Measurements from ENCODE around the gene OTUB1. TPM values are rescaled to one million over a fixed set of nuclear protein-coding genes. Genes with fewer than 3 reads are reported as not detected.
A peak's percentile ranks its signal among the peaks of the same experiment; 100 is the strongest.

The OTUB1 gene
- total RNA-seq, 6 experiments from 2014 or later, result 23.2 to 35.3 (median 24.7) TPM

DNA sequence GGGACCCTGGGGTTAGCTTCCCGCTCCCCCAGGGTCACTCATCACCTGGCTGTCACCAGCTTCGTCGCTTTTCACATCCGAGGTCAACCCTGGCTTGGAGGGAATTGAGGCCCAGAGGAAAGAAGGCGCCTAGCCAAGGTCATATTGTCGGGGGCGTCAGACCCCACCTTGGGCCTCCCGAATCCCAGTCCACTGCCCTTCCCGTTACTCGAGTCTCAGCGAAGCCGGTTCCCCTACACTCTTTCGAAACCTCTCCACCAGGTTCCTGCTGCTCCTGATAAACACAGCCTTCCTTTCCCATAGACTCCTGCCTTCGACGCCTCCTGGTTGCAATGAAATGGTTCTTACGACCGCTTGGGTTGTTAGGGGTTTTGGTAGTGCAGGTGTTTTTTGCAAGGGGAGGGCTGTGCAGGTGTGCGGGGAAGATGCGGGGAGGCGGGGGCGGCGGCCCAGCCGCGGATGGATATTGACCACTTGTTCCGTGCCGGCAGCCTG lies 46.8 kb upstream of the OTUB1 start:
- intact Hi-C loops (cut with DNase I), result no loop called here
- Histone ChIP-seq H3K4me1 (no peaks in the 10 kb centered on the region), H3K4me3 (peak overlapping the region; percentile 64 to 70 (median 68)), H3K36me3 (no peaks in the 10 kb centered on the region), H3K9me3 (no peaks in the 10 kb centered on the region), H3K27me3 (no peaks in the 10 kb centered on the region), H3K27ac (peak overlapping the region in 1 of 3 donors; percentile 22)
- no peak for DNase-seq
- TF ChIP-seq, protein P1, sequence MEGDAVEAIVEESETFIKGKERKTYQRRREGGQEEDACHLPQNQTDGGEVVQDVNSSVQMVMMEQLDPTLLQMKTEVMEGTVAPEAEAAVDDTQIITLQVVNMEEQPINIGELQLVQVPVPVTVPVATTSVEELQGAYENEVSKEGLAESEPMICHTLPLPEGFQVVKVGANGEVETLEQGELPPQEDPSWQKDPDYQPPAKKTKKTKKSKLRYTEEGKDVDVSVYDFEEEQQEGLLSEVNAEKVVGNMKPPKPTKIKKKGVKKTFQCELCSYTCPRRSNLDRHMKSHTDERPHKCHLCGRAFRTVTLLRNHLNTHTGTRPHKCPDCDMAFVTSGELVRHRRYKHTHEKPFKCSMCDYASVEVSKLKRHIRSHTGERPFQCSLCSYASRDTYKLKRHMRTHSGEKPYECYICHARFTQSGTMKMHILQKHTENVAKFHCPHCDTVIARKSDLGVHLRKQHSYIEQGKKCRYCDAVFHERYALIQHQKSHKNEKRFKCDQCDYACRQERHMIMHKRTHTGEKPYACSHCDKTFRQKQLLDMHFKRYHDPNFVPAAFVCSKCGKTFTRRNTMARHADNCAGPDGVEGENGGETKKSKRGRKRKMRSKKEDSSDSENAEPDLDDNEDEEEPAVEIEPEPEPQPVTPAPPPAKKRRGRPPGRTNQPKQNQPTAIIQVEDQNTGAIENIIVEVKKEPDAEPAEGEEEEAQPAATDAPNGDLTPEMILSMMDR (IDR thresholded peaks at IDR 0.05), result no peak
- TF ChIP-seq POLR2A (IDR thresholded peaks at IDR 0.05), result no peak
- WGBS (ENCODE audit: insufficient coverage, low coverage, low lambda C conversion rate, missing lambda C conversion rate), result 6% methylated on average over 25 of the region's 26 CpGs
- peak in 3 of 4 donors; percentile 3 to 13 (median 5) for ATAC-seq

DNA sequence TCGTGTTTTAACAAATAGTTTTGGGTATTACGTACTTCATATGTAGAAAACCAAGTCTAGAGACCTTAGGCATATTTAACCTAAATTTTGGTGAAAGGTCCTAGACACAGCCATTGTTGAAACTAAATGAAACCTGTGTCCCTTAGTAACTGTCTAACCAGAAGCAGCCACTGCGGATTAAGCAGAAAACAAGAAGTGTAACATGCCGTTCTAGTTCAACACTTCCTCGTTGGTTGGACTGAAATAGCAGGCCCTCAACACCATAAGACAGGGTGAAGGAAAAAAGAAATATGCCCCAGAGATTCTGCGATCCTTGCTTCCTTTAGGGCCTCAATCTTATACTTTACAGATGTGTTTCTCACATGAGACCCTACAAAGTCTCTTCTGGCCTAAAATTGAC lies 45.5 kb upstream of the OTUB1 start:
- DNase-seq, result no peak
- no peaks in the 10 kb centered on the region for H3K9me3 ChIP-seq
- H3K36me3 ChIP-seq, result no peaks in the 10 kb centered on the region
- ATAC-seq, result no peak
- H3K27me3 ChIP-seq, result no peaks in the 10 kb centered on the region
- TF ChIP-seq, protein P1 (IDR thresholded peaks at IDR 0.05), result no peak
- TF ChIP-seq POLR2A (IDR thresholded peaks at IDR 0.05), result no peak
- peaks cover 0 to 10% (median 5%) of the 10 kb centered on the region in 4 donors for H3K4me1 ChIP-seq
- no peak overlapping the region for H3K27ac ChIP-seq
- intact Hi-C loops (cut with DNase I), result loop anchor here (10.0 kb wide), 2 partner anchors 106 to 176 kb away; partner anchors contain the start of genes MARK2 (in 1 of the 2) and ZFTA (in 1 of the 2)
- WGBS (ENCODE audit: insufficient coverage, low coverage, low lambda C conversion rate, missing lambda C conversion rate), result 67% methylated on average over 6 of the region's 6 CpGs
- no peak overlapping the region for H3K4me3 ChIP-seq

DNA sequence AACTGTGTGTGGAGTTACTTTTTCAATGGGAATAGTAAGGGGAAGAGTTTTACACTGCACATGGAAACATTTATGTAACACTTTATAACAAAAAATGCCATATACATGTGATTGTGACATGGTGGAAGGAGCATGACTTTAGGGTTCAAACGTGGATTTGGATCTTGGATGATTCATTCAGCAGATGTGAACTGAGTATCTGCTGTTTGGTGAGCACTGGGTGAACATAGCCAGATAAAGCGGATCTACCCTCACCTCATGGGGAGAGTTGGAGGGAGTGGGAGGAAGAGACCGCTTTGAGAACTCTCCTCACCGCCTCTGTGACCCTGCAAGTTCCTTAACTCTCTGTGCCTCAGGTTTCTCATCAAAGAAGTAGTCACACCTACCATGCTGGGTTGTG lies 44.3 kb upstream of the OTUB1 start:
- TF ChIP-seq POLR2A (IDR thresholded peaks at IDR 0.05), result no peak
- TF ChIP-seq, protein P1 (IDR thresholded peaks at IDR 0.05), result no peak
- Histone ChIP-seq H3K36me3 (no peaks in the 10 kb centered on the region), H3K9me3 (no peaks in the 10 kb centered on the region), H3K4me3 (no peak overlapping the region), H3K27me3 (no peaks in the 10 kb centered on the region), H3K27ac (no peak overlapping the region), H3K4me1 (peaks cover 0 to 10% (median 5%) of the 10 kb centered on the region in 4 donors)
- no peak for ATAC-seq
- intact Hi-C loops (cut with DNase I), result loop anchor here (10.0 kb wide), 2 partner anchors 107 to 177 kb away; partner anchors contain the start of genes MARK2 (in 1 of the 2) and ZFTA (in 1 of the 2)
- DNase-seq, result no peak
- WGBS (ENCODE audit: insufficient coverage, low coverage, low lambda C conversion rate, missing lambda C conversion rate), result 82% methylated on average over 4 of the region's 4 CpGs

DNA sequence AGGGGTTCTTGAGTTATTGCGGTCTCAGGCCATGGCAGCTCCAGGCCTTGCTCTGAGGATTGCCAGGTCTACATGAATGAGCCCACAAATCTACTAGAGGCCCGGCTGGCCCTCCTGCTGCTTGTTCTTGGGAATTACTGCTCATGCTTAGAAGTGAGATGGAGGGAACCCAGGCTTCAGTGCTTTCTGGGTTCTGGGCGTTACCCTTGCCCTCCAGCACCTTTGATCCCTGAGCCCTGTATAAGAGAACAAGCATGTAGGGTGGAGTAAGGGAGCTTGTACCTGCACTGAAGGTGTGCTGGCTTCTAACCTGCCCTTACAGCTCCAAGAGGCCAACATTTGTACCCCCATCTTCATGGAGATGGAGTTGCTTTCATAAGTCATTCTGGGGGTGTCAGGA lies 43.4 kb upstream of the OTUB1 start:
- no CpG with 5 or more reads among the region's 3 CpGs for WGBS (ENCODE audit: insufficient coverage, low coverage, low lambda C conversion rate, missing lambda C conversion rate)
- no peaks in the 10 kb centered on the region for H3K27me3 ChIP-seq
- TF ChIP-seq, protein P1 (IDR thresholded peaks at IDR 0.05), result no peak
- TF ChIP-seq POLR2A (IDR thresholded peaks at IDR 0.05), result no peak
- ATAC-seq, result no peak
- peaks cover 0 to 10% (median 5%) of the 10 kb centered on the region in 4 donors for H3K4me1 ChIP-seq
- no peak overlapping the region for H3K4me3 ChIP-seq
- H3K27ac ChIP-seq, result no peak overlapping the region
- intact Hi-C loops (cut with DNase I), result loop anchor here (10.0 kb wide), 2 partner anchors 108 to 178 kb away; partner anchors contain the start of genes MARK2 (in 1 of the 2) and ZFTA (in 1 of the 2)
- no peak for DNase-seq
- H3K9me3 ChIP-seq, result no peaks in the 10 kb centered on the region
- H3K36me3 ChIP-seq, result no peaks in the 10 kb centered on the region

Data from right lobe of liver (tissue), 6 donors.